NT2/D1 (cell line): Measurements from ENCODE around the gene AADACL4.

Experiments used
- YY1 ChIP-seq: IDR thresholded peaks from 2 replicates; pipeline ENCODE4 v1.6.1; 2011; ENCODE audit not compliant: insufficient read length, insufficient read depth
- ZNF274 ChIP-seq: IDR thresholded peaks from 2 replicates; pipeline ENCODE4 v1.6.1; 2011; ENCODE audit warnings: mild to moderate bottlenecking, low read depth, low read length

DNA sequence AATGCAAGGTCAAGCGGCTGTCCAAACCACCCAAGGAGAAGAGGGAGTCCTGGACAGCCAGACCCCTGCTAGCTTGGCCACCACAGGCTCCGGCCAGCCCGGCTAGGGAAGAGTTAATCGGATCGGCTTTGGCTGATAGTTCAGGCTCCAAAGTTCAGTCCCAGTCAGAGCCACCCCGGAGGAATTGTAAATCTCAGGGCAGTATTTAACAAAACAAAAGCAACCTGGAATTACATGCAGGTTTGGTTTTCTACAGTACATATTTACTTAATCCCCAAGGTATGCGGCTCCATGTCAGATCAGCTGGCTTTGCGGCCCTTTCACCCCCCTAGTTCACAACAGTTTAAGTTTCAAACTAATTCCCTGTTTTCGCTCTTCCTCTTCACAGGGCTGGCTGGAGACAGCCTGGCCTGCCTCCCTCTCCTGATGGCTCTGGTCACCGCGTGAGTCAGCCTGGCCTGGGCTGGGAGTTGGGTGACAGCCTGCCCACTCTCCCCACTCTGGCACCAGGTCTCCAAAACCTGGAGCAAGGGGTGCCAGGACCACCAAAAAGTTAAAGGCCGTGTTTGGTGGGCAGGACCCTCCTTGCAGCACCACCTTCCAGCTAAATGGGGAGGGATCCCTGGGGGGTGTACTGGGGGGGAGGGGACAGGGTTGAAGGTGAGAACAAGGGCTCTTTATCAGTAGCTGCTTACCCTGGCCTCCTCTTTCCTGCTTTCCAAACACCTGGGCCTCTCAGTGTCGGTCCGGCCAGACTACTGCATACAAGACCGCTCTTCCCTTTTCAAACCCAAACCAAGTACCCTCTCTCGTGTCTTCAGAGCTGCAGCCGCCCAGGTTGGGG lies 27.8 kb upstream of the AADACL4 start:
- no peak for TF ChIP-seq ZNF274
- no peak for TF ChIP-seq YY1
